Mammary epithelial cell (primary cell): ENCODE measurements around the gene UNC5C.
"Not testable (repeated sequence)": the region's sequence is repeated elsewhere in the genome, so short reads cannot be mapped to it uniquely, and the experiment has no call there.

Experiments used
- EZH2 ChIP-seq: IDR thresholded peaks from 2 replicates; pipeline ENCODE4 v1.6.1; 2012; ENCODE audit warnings: low read length, inconsistent platforms, borderline replicate concordance
- TF ChIP-seq, protein P1 (sequence below), 2 donors: IDR thresholded peaks in 1 of 2; conservative IDR thresholded peaks in 1 of 2; 2 replicates each; pipeline ENCODE4 v1.5.1; 2011 to 2012; ENCODE audit warnings: inconsistent platforms in 2 of 2, low read length in 2 of 2, mild to moderate bottlenecking in 2 of 2, control low read depth in 1 of 2, low read depth in 1 of 2; ENCODE audit not compliant: insufficient read depth in 1 of 2; ENCODE audit errors: extremely low read depth in 1 of 2

DNA sequence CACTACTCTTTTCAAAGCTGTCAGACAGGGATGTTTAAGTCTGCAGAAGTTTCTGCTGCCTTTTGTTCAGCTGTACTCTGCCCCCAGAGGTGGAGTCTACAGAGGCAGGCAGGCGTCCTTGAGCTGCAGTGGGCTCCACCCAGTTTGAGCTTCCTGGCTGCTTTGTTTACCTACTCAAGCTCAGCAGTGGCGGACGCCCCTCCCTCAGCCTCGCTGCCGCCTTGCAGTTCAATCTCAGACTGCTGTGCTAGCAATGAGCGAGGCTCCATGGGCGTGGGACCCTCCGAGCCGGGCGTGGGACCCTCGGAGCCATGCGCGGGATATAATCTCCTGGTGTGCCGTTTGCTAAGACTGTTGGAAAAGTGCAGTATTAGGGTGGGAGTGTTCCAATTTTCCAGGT, 409.3 kb downstream of the UNC5C start:
- TF ChIP-seq, protein P1, sequence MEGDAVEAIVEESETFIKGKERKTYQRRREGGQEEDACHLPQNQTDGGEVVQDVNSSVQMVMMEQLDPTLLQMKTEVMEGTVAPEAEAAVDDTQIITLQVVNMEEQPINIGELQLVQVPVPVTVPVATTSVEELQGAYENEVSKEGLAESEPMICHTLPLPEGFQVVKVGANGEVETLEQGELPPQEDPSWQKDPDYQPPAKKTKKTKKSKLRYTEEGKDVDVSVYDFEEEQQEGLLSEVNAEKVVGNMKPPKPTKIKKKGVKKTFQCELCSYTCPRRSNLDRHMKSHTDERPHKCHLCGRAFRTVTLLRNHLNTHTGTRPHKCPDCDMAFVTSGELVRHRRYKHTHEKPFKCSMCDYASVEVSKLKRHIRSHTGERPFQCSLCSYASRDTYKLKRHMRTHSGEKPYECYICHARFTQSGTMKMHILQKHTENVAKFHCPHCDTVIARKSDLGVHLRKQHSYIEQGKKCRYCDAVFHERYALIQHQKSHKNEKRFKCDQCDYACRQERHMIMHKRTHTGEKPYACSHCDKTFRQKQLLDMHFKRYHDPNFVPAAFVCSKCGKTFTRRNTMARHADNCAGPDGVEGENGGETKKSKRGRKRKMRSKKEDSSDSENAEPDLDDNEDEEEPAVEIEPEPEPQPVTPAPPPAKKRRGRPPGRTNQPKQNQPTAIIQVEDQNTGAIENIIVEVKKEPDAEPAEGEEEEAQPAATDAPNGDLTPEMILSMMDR (conservative IDR thresholded peaks at IDR 0.05 in 1 of 2, IDR thresholded peaks at IDR 0.05 in 1 of 2; ENCODE audit: extremely low read depth in 1 of 2, insufficient read depth in 1 of 2, low read depth in 1 of 2, low read length in 2 of 2) = not testable (repeated sequence)
- not testable (repeated sequence) for TF ChIP-seq EZH2
